Uterus (tissue), 4 donors: ENCODE measurements around the gene SCUBE1. TPM values are rescaled to one million over a fixed set of nuclear protein-coding genes. Genes with fewer than 3 reads are reported as not detected.
"Not testable (repeated sequence)": the region's sequence is repeated elsewhere in the genome, so short reads cannot be mapped to it uniquely, and the experiment has no call there.

Experiments used
- DNase-seq, 2 donors: peaks; one replicate each; pipeline ENCODE4 v3.0.0-alpha.2; 2019 to 2020
- H3K27ac ChIP-seq, 2 donors: fragments of 200-600 bp; sonication (generic); 1 replicate in 1 of 2; 2 replicates in 1 of 2; pipeline ENCODE4 v1.5.1; 2016 to 2018
- H3K27me3 ChIP-seq, 2 donors: fragments of 200-600 bp; sonication (generic); one replicate each; pipeline ENCODE4 v1.5.1; 2018 to 2019; ENCODE audit warnings: control low read depth in 1 of 2
- H3K36me3 ChIP-seq, 2 donors: fragments of 200-600 bp; sonication (generic); one replicate each; pipeline ENCODE4 v1.5.1; 2019; ENCODE audit warnings: control low read depth in 1 of 2
- H3K4me1 ChIP-seq, 2 donors: fragments of 200-600 bp; sonication (generic); one replicate each; pipeline ENCODE4 v1.5.1; 2018 to 2019; ENCODE audit warnings: control low read depth in 1 of 2
- H3K4me3 ChIP-seq, 2 donors: fragments of 200-600 bp; sonication (generic); 1 replicate in 1 of 2; 2 replicates in 1 of 2; pipeline ENCODE4 v1.5.1; 2018 to 2019; ENCODE audit warnings: mild to moderate bottlenecking in 1 of 2
- H3K9me3 ChIP-seq, 2 donors: fragments of 200-600 bp; sonication (generic); one replicate each; pipeline ENCODE4 v1.5.1; 2019; ENCODE audit warnings: control low read depth in 1 of 2
- POLR2A ChIP-seq, 2 donors: fragments of 450-650 bp; IDR thresholded peaks; one replicate each; pipeline ENCODE4 v1.6.1; 2016; ENCODE audit warnings: antibody characterized with exemption in 2 of 2, mild to moderate bottlenecking in 1 of 2, moderate library complexity in 1 of 2
- intact Hi-C: fragments of 100-400 bp; cut with DNase I; formaldehyde crosslinking; loops from one replicate; pipeline ENCODE4 v1.15.1; 2023; ENCODE audit warnings: low total_unique reads
- total RNA-seq, 4 donors: library from RNA; depleted of rRNA in 3 of 4; stranded (reverse); fragments of >200 nt in 3 of 4; gene quantifications; one replicate each; pipeline versions ENCODE4 v1.1.0 to v1.2.4, GENCODE V29; 2014 to 2023
- TF ChIP-seq, protein P1 (sequence below), 4 experiments: fragments of 200-600 bp in 2 of 4; fragments of 450-650 bp in 2 of 4; sonication (generic) in 2 of 4; IDR thresholded peaks; one replicate each; pipeline ENCODE4 v1.5.1; 2016 to 2019; ENCODE audit warnings: antibody characterized with exemption in 4 of 4, mild to moderate bottlenecking in 2 of 4, moderate library complexity in 1 of 4
- donor health status: DM: yes; HTN: yes; CAD: no.

Gene SCUBE1
- total RNA-seq, 4 donors from 2014 or later = 0.14 to 1.7 (median 0.26) TPM; not detected in 1

DNA sequence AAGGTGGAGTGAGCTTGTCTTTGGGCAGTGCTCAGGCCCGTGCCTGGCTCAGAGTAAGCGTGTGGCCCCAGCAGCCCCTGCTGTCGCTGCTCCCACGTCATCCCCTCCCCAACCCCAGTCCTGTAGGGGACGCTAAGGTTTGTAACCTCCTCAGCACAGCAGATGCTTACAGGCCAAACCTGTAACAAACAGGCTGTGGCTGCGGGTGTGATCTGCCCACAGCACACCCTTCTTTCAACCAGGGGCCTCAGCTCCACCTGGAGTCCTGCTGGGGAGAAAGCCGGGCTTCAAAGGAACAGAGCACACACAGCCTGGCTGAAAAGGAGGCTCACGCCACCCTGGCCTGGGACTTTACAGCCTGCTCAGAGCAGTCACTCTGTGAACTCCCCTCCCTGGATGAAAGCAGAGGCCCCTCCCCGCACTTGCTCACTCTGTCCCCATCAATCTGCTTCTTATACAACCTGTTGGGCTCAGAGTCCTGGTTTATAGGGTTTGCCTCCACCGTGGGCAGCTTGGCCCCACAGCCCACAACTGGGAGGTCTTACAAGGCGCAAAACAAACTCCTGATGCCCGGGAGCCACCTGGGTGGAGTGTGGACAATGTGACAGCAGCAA, 54.3 kb downstream of the SCUBE1 start:
- no peak for DNase-seq
- Histone ChIP-seq H3K4me1 (no peaks in the 10 kb centered on the region), H3K36me3 (no peaks in the 10 kb centered on the region), H3K4me3 (peak overlapping the region in 1 of 2 donors; percentile 18), H3K27me3 (no peaks in the 10 kb centered on the region), H3K27ac (peak overlapping the region; percentile 3 to 58), H3K9me3 (no peaks in the 10 kb centered on the region)
- intact Hi-C loops = no loop called here
- TF ChIP-seq, protein P1, sequence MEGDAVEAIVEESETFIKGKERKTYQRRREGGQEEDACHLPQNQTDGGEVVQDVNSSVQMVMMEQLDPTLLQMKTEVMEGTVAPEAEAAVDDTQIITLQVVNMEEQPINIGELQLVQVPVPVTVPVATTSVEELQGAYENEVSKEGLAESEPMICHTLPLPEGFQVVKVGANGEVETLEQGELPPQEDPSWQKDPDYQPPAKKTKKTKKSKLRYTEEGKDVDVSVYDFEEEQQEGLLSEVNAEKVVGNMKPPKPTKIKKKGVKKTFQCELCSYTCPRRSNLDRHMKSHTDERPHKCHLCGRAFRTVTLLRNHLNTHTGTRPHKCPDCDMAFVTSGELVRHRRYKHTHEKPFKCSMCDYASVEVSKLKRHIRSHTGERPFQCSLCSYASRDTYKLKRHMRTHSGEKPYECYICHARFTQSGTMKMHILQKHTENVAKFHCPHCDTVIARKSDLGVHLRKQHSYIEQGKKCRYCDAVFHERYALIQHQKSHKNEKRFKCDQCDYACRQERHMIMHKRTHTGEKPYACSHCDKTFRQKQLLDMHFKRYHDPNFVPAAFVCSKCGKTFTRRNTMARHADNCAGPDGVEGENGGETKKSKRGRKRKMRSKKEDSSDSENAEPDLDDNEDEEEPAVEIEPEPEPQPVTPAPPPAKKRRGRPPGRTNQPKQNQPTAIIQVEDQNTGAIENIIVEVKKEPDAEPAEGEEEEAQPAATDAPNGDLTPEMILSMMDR (IDR thresholded peaks at IDR 0.05) = no peak
- no peak for TF ChIP-seq POLR2A (IDR thresholded peaks at IDR 0.05)

DNA sequence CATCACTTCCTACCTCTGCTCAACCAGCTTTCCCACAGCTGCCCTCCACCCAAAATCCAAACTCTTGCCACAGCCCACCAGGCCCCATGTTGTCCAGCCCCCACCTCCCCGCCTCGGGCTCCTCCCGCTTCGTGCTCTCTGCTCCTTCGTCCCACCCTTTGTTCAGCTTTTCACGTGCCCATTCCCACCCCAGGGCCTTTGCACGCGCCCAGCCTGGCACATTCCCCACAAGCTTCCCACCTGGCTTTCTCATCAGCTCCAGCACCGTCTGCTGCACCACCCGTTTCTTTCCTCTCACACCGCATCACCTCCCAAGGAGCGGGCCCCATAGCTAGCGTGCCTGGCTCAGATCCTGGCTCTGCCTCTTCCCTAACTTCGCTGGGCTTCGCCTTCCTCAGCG, 54.8 kb downstream of the SCUBE1 start:
- DNase-seq = no peak
- H3K4me1 ChIP-seq = no peaks in the 10 kb centered on the region
- intact Hi-C loops = no loop called here
- no peaks in the 10 kb centered on the region for H3K27me3 ChIP-seq
- H3K4me3 ChIP-seq = no peak overlapping the region
- H3K27ac ChIP-seq = no peak overlapping the region
- H3K36me3 ChIP-seq = no peaks in the 10 kb centered on the region
- TF ChIP-seq, protein P1 (IDR thresholded peaks at IDR 0.05) = no peak
- TF ChIP-seq POLR2A (IDR thresholded peaks at IDR 0.05) = no peak
- no peaks in the 10 kb centered on the region for H3K9me3 ChIP-seq

DNA sequence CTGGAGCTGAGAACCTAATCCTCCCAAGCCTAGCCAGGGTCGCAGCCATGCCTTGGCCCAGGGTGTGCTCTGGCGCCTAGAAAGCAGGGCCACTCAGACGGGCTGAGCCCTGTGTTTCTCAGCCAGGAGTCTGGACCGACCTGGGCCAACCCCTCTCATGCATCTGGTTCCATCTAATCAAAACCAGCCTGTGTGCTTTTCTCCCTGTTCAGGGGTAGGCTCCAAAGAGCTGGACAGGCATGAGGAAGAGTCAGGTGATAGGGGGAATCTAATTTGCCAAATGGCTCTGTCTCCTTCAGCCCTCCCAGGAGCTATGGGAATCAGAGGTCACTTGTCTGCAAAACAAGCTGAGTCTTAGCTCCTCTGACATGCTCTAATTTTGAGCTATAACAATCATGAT, 55.7 kb downstream of the SCUBE1 start:
- TF ChIP-seq, protein P1 (IDR thresholded peaks at IDR 0.05) = no peak
- TF ChIP-seq POLR2A (IDR thresholded peaks at IDR 0.05) = no peak
- H3K4me1 ChIP-seq = no peaks in the 10 kb centered on the region

DNA sequence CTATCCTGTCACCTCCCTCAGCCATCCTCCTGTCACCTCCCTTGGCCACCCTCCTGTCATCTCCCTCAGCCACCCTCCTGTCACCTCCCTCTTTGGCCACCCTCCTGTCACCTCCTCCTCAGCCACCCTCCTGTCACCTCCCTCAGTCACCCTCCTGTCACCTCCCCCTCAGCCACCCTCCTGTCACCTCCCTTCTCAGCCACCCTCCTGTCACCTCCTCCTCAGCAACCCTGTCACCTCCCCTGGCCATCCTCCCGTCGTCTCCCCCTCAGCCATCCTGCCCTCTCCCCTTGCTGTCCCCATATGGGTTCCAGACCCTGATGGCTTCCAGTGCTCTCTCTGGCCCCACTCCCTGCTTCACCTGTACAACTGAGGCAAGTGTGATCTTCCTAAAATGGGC, 61.8 kb downstream of the SCUBE1 start:
- no peaks in the 10 kb centered on the region for H3K27me3 ChIP-seq
- H3K27ac ChIP-seq = no peak overlapping the region
- H3K36me3 ChIP-seq = no peaks in the 10 kb centered on the region
- H3K4me1 ChIP-seq = no peaks in the 10 kb centered on the region
- intact Hi-C loops = no loop called here
- no peak for DNase-seq
- TF ChIP-seq, protein P1 (IDR thresholded peaks at IDR 0.05) = no peak
- no peak for TF ChIP-seq POLR2A (IDR thresholded peaks at IDR 0.05)
- no peaks in the 10 kb centered on the region for H3K9me3 ChIP-seq
- no peak overlapping the region for H3K4me3 ChIP-seq

More for the DNA sequence above, 55.7 kb downstream of the SCUBE1 start:
- Histone ChIP-seq H3K36me3 (no peaks in the 10 kb centered on the region), H3K27me3 (no peaks in the 10 kb centered on the region), H3K9me3 (no peaks in the 10 kb centered on the region), H3K4me3 (no peak overlapping the region), H3K27ac (no peak overlapping the region)
- intact Hi-C loops = no loop called here
- no peak for DNase-seq

DNA sequence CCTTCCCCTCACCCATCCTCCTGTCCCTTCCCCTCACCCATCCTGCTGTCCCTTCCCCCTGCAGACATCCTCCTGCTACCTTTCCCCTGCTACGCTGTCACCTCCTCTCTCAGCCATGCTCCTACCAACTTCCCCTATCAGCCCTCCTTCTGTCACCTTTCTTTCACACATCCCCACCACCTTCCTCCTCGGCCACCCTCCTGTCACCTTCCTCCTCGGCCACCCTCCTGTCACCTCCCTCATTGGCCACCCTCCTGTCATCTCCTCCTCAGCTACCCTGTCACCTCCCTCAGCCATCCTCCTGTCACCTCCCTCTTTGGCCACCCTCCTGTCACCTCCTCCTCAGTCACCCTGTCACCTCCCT, 62.7 kb downstream of the SCUBE1 start:
- H3K27ac ChIP-seq, DNase-seq, H3K9me3 ChIP-seq, intact Hi-C loops, H3K4me1 ChIP-seq, H3K4me3 ChIP-seq, H3K36me3 ChIP-seq, H3K27me3 ChIP-seq: not testable (repeated sequence)
